RWPE1 (cell line): Measurements from ENCODE around the gene TWIST2.

Experiments
- CTCF ChIA-PET: fragments of 350-600 bp; sonication (Branson Sonifier 250); formaldehyde crosslinking; extraction: SDS; loops from one replicate; lab custom pipeline; 2021; lab: Yijun Ruan, JAX
- POLR2A ChIA-PET: fragments of 400-600 bp; formaldehyde crosslinking; extraction: SDS; loops from one replicate; lab custom pipeline; 2020; ENCODE audit warnings: antibody characterized with exemption; ENCODE audit not compliant: low non-redundant PET; lab: Yijun Ruan, JAX
- DNase-seq: peaks from one replicate; pipeline ENCODE4 v3.0.0; 2012; ENCODE audit warnings: low spot score
- H3K27ac ChIP-seq: fragments of 450-650 bp; 2 replicates; pipeline ENCODE4 v1.5.1; 2017
- CTCF ChIP-seq: fragments of 450-650 bp; conservative IDR thresholded peaks from 2 replicates; pipeline ENCODE4 v1.5.1; 2017; ENCODE audit warnings: low read depth, mild to moderate bottlenecking

TWIST2 gene

GRCh38 chr2:238949710-238950345 is 101.9 kb downstream of the TWIST2 start:
- ChIA-PET CTCF (interaction anchor here (0.5 to 0.6 kb wide), 3 partner anchors 9 to 1160 kb away, joined by 3 read pairs; no protein-coding TSS in a partner anchor), POLR2A (no interaction called here)
- TF ChIP-seq CTCF, result no peak
- DNase-seq, result no peak
- H3K27ac ChIP-seq, result peak overlapping the region; percentile 86

- no peak for TF ChIP-seq CTCF
- ChIA-PET POLR2A (no interaction called here), CTCF (interaction anchor here (0.5 to 0.6 kb wide), 2 partner anchors 8 to 1159 kb away, joined by 3 read pairs; no protein-coding TSS in a partner anchor)
- no peak overlapping the region for H3K27ac ChIP-seq
- no peak for DNase-seq
These were observed 102.7 kb downstream of the TWIST2 start for GRCh38 chr2:238950551-238950950.

- no peak for TF ChIP-seq CTCF
- POLR2A ChIA-PET, result no interaction called here
- no peak for DNase-seq
- CTCF ChIA-PET, result no interaction called here
- no peak overlapping the region for H3K27ac ChIP-seq
These were observed 104.5 kb downstream of the TWIST2 start for GRCh38 chr2:238952261-238952919.

- CTCF ChIA-PET, result interaction anchor here (0.6 kb wide), 1 partner anchor 759 kb away, joined by 3 read pairs; no protein-coding TSS in a partner anchor
- no peak overlapping the region for H3K27ac ChIP-seq
- no peak for TF ChIP-seq CTCF
- POLR2A ChIA-PET, result no interaction called here
- DNase-seq, result no peak
These were observed 107.1 kb downstream of the TWIST2 start for GRCh38 chr2:238954841-238955591.

- no peak overlapping the region for H3K27ac ChIP-seq
- TF ChIP-seq CTCF, result no peak
- ChIA-PET POLR2A (no interaction called here), CTCF (interaction anchor here (0.5 kb wide), 1 partner anchor 585 kb away, joined by 4 read pairs; no protein-coding TSS in a partner anchor)
- DNase-seq, result peak; percentile 27
These were observed 108.0 kb downstream of the TWIST2 start for GRCh38 chr2:238955648-238956531.
